ENCODE results near the gene KITLG. TPM values are rescaled to one million over a fixed set of nuclear protein-coding genes. Genes with fewer than 3 reads are reported as not detected.

Gene KITLG
- total RNA-seq, 1 experiment from 2014 or later: 570 TPM

- H3K9ac ChIP-seq (ENCODE audit: low read length): peak overlapping the region; percentile 21; the same call in 1 of the 2 replicates
- no peaks in the 10 kb centered on the region for H3K9me3 ChIP-seq (ENCODE audit: control insufficient read depth in 1 of 2, insufficient read depth in 1 of 2, low read depth in 1 of 2, low read length in 2 of 2)
- peaks cover 26 to 67% of the 10 kb centered on the region in 2 experiments; a peak in 3 of 4 replicates for H3K36me3 ChIP-seq (ENCODE audit: control insufficient read depth in 1 of 2, insufficient read depth in 2 of 2, low read length in 2 of 2)
- CTCF ChIA-PET: interaction anchor here (0.6 to 1.5 kb wide), 7 partner anchors 11 to 416 kb away, joined by 3 to 5 read pairs (median 3); no protein-coding TSS in a partner anchor
- peaks cover 100% of the 10 kb centered on the region for H3K79me2 ChIP-seq (ENCODE audit: insufficient read depth, low read length)
- H3K4me2 ChIP-seq (ENCODE audit: low read length): peak overlapping the region; percentile 85
- H3K27me3 ChIP-seq (ENCODE audit: insufficient read depth, low read length): no peaks in the 10 kb centered on the region
- no TSS peak for BruUV-seq (replicated peaks)
- H3K4me1 ChIP-seq (ENCODE audit: control insufficient read depth in 1 of 2, insufficient read depth in 2 of 2, low read length in 2 of 2): peaks cover 55 to 78% of the 10 kb centered on the region in 2 experiments
- RAD21 ChIA-PET (ENCODE audit: low non-redundant PET in 1 of 2, low total read pairs in 2 of 2, uncharacterized antibody in 2 of 2, unreplicated experiment in 2 of 2): no interaction called here
- peak overlapping the region; percentile 93; the same call in 1 of the 2 replicates for H3K27ac ChIP-seq (ENCODE audit: low read depth, low read length)
- no peak for ATAC-seq
- H2AFZ ChIP-seq (ENCODE audit: low read depth, low read length, poor library complexity, severe bottlenecking): no peak overlapping the region
- POLR2A ChIA-PET: interaction anchor here (1.2 to 5.1 kb wide), 9 partner anchors 10 to 416 kb away, joined by 3 to 53 read pairs (median 6); no protein-coding TSS in a partner anchor
- peaks cover 63% of the 10 kb centered on the region for H4K20me1 ChIP-seq (ENCODE audit: insufficient read depth)
- DNase-seq (ENCODE audit: low read depth, low spot score): peak; percentile 43
- intact Hi-C loops (cut with micrococcal nuclease): loop anchor here (5.0 to 10.0 kb wide), 2 partner anchors 355 to 387 kb away; no protein-coding TSS in a partner anchor
- no peaks in the 10 kb centered on the region for H3K9me2 ChIP-seq (ENCODE audit: insufficient read depth)
- H3K4me3 ChIP-seq (replicated peaks in 1 of 2; ENCODE audit: low read depth in 1 of 2, low read length in 2 of 2): peak overlapping the region; percentile 86 to 97
- peak; percentile 51 for TF ChIP-seq JUND (IDR thresholded peaks at IDR 0.05)
- TF ChIP-seq CEBPB (IDR thresholded peaks at IDR 0.05; ENCODE audit: low read depth): no peak
- no peak for TF ChIP-seq POLR2A (IDR thresholded peaks at IDR 0.05; ENCODE audit: borderline replicate concordance, extremely low read depth, insufficient read depth, insufficient read length)
- TF ChIP-seq REST (IDR thresholded peaks at IDR 0.05; ENCODE audit: low read depth): no peak
- TF ChIP-seq ZFX (IDR thresholded peaks at IDR 0.05): no peak
- TF ChIP-seq, protein P1, sequence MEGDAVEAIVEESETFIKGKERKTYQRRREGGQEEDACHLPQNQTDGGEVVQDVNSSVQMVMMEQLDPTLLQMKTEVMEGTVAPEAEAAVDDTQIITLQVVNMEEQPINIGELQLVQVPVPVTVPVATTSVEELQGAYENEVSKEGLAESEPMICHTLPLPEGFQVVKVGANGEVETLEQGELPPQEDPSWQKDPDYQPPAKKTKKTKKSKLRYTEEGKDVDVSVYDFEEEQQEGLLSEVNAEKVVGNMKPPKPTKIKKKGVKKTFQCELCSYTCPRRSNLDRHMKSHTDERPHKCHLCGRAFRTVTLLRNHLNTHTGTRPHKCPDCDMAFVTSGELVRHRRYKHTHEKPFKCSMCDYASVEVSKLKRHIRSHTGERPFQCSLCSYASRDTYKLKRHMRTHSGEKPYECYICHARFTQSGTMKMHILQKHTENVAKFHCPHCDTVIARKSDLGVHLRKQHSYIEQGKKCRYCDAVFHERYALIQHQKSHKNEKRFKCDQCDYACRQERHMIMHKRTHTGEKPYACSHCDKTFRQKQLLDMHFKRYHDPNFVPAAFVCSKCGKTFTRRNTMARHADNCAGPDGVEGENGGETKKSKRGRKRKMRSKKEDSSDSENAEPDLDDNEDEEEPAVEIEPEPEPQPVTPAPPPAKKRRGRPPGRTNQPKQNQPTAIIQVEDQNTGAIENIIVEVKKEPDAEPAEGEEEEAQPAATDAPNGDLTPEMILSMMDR (IDR thresholded peaks at IDR 0.05 in 2 of 3, conservative IDR thresholded peaks at IDR 0.05 in 1 of 3; ENCODE audit: borderline replicate concordance in 1 of 3, insufficient read depth in 1 of 3, low read depth in 2 of 3, low read length in 2 of 3): peak in 2 of 3 experiments; percentile 20 to 25; a peak in 3 of 6 replicates
- no peak for TF ChIP-seq RAD21 (IDR thresholded peaks at IDR 0.05; ENCODE audit: low read depth)
- TF ChIP-seq CBX3 (IDR thresholded peaks at IDR 0.05; ENCODE audit: low read depth): no peak
- TF ChIP-seq EZH2 (IDR thresholded peaks at IDR 0.05): no peak
- TF ChIP-seq SP1 (IDR thresholded peaks at IDR 0.05; ENCODE audit: low read depth): peak; percentile 14; the same call in 1 of the 2 replicates
- TF ChIP-seq ATF3 (IDR thresholded peaks at IDR 0.05): no peak
- TF ChIP-seq SIN3A (IDR thresholded peaks at IDR 0.05; ENCODE audit: low read depth): 0 out of 2 replicates have a peak, but pooled peaks have one; percentile 32
- no peak for TF ChIP-seq POLR2AphosphoS5 (IDR thresholded peaks at IDR 0.05; ENCODE audit: low read depth, low read length)
- TF ChIP-seq ZBTB33 (IDR thresholded peaks at IDR 0.05; ENCODE audit: extremely low read depth, insufficient replicate concordance, low read length): no peak
- no peak for TF ChIP-seq ELF1 (IDR thresholded peaks at IDR 0.05; ENCODE audit: borderline replicate concordance, low read depth)
- TF ChIP-seq ZNF274 (IDR thresholded peaks at IDR 0.05; ENCODE audit: low read depth, low read length): no peak
- no peak for TF ChIP-seq EZH2phosphoT487 (IDR thresholded peaks at IDR 0.05; ENCODE audit: borderline replicate concordance)
- 0 out of 2 replicates have a peak, but pooled peaks have one; percentile 23 for TF ChIP-seq SRF (IDR thresholded peaks at IDR 0.05; ENCODE audit: low read depth)
- TF ChIP-seq FOSL1 (IDR thresholded peaks at IDR 0.05; ENCODE audit: low read depth): peak; percentile 61; the same call in 1 of the 2 replicates
- TF ChIP-seq TCF7L2 (IDR thresholded peaks at IDR 0.05; ENCODE audit: borderline replicate concordance, extremely low read depth, insufficient read depth, insufficient read length): no peak
- no peak for TF ChIP-seq YY1 (IDR thresholded peaks at IDR 0.05; ENCODE audit: extremely low read depth, insufficient replicate concordance, low read depth, low read length)
These were observed 2.7 kb downstream of the KITLG start for GRCh38 chr12:88577537-88577936.

All from HCT116 (cell line).